ENCODE data around the gene PNP. TPM values are rescaled to one million over a fixed set of nuclear protein-coding genes. Genes with fewer than 3 reads are reported as not detected.

PNP gene
- total RNA-seq, 1 experiment from 2014 or later: 97.0 TPM

GRCh38 chr14:20438664-20439063 is 30.5 kb upstream of the PNP start:
- Histone ChIP-seq H3K27me3 (replicated peaks; ENCODE audit: insufficient read depth, low read depth, low read length, poor library complexity) (no peaks in the 10 kb centered on the region), H3K4me1 (ENCODE audit: insufficient read depth, low read length, poor library complexity, severe bottlenecking) (peaks cover 3% of the 10 kb centered on the region), H3K36me3 (ENCODE audit: insufficient read depth, low read length, poor library complexity, severe bottlenecking) (no peaks in the 10 kb centered on the region), H3K9me3 (ENCODE audit: low read depth, low read length, poor library complexity, severe bottlenecking) (no peaks in the 10 kb centered on the region), H3K4me3 (ENCODE audit: low read depth, low read length, poor library complexity, severe bottlenecking) (no peak overlapping the region), H3K27ac (ENCODE audit: low read depth, low read length, poor library complexity, severe bottlenecking) (no peak overlapping the region)
- intact Hi-C loops (cut with micrococcal nuclease; ENCODE audit: unreplicated experiment): no loop called here
- no TSS peak for BruUV-seq (replicated peaks)
- ChIA-PET CTCF (no interaction called here), POLR2A (ENCODE audit: low non-redundant PET) (no interaction called here)
- no peak for DNase-seq (ENCODE audit: low spot score)
- TF ChIP-seq, protein P1, sequence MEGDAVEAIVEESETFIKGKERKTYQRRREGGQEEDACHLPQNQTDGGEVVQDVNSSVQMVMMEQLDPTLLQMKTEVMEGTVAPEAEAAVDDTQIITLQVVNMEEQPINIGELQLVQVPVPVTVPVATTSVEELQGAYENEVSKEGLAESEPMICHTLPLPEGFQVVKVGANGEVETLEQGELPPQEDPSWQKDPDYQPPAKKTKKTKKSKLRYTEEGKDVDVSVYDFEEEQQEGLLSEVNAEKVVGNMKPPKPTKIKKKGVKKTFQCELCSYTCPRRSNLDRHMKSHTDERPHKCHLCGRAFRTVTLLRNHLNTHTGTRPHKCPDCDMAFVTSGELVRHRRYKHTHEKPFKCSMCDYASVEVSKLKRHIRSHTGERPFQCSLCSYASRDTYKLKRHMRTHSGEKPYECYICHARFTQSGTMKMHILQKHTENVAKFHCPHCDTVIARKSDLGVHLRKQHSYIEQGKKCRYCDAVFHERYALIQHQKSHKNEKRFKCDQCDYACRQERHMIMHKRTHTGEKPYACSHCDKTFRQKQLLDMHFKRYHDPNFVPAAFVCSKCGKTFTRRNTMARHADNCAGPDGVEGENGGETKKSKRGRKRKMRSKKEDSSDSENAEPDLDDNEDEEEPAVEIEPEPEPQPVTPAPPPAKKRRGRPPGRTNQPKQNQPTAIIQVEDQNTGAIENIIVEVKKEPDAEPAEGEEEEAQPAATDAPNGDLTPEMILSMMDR (conservative IDR thresholded peaks at IDR 0.05; ENCODE audit: low read depth, low read length): no peak
- no peak for TF ChIP-seq EZH2 (IDR thresholded peaks at IDR 0.05; ENCODE audit: borderline replicate concordance, low read depth, low read length, poor library complexity, severe bottlenecking)

DNA sequence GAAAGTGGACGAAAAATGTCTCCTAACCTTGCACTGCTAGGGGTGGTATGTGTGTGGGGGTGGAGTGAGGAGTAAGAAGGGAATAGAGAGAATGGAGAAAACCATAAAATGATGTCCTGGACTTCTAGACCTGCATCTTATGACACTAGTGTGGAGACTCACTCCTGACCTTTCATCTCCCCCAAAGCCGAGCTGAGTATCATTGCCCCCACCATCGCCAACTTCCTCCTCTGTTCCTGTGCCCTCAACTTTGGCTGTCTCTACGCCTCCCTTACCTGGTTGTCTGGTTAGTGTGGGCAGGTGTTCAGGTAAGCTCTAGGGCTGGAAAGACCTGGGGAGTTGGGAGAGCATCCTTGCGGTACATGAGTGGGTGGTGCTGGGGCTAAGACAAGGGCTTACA is 28.7 kb upstream of the PNP start:
- intact Hi-C loops (cut with micrococcal nuclease; ENCODE audit: unreplicated experiment): no loop called here
- Histone ChIP-seq H3K9me3 (ENCODE audit: low read depth, low read length, poor library complexity, severe bottlenecking) (no peaks in the 10 kb centered on the region), H3K27me3 (replicated peaks; ENCODE audit: insufficient read depth, low read depth, low read length, poor library complexity) (no peaks in the 10 kb centered on the region), H3K27ac (ENCODE audit: low read depth, low read length, poor library complexity, severe bottlenecking) (no peak overlapping the region), H3K4me3 (ENCODE audit: low read depth, low read length, poor library complexity, severe bottlenecking) (no peak overlapping the region), H3K36me3 (ENCODE audit: insufficient read depth, low read length, poor library complexity, severe bottlenecking) (peaks cover 2% of the 10 kb centered on the region), H3K4me1 (ENCODE audit: insufficient read depth, low read length, poor library complexity, severe bottlenecking) (peaks cover 3% of the 10 kb centered on the region)
- TF ChIP-seq, protein P1 (conservative IDR thresholded peaks at IDR 0.05; ENCODE audit: low read depth, low read length): no peak
- no peak for TF ChIP-seq EZH2 (IDR thresholded peaks at IDR 0.05; ENCODE audit: borderline replicate concordance, low read depth, low read length, poor library complexity, severe bottlenecking)
- BruUV-seq (replicated peaks): no TSS peak
- POLR2A ChIA-PET (ENCODE audit: low non-redundant PET): no interaction called here
- no peak for DNase-seq (ENCODE audit: low spot score)
- CTCF ChIA-PET: no interaction called here

GRCh38 chr14:20440882-20441281 is 28.3 kb upstream of the PNP start:
- Histone ChIP-seq H3K27me3 (replicated peaks; ENCODE audit: insufficient read depth, low read depth, low read length, poor library complexity) (no peaks in the 10 kb centered on the region), H3K4me3 (ENCODE audit: low read depth, low read length, poor library complexity, severe bottlenecking) (no peak overlapping the region), H3K27ac (ENCODE audit: low read depth, low read length, poor library complexity, severe bottlenecking) (no peak overlapping the region), H3K9me3 (ENCODE audit: low read depth, low read length, poor library complexity, severe bottlenecking) (no peaks in the 10 kb centered on the region), H3K36me3 (ENCODE audit: insufficient read depth, low read length, poor library complexity, severe bottlenecking) (peaks cover 7% of the 10 kb centered on the region), H3K4me1 (ENCODE audit: insufficient read depth, low read length, poor library complexity, severe bottlenecking) (peaks cover 3% of the 10 kb centered on the region)
- DNase-seq (ENCODE audit: low spot score): peak; percentile 44
- POLR2A ChIA-PET (ENCODE audit: low non-redundant PET): no interaction called here
- TF ChIP-seq EZH2 (IDR thresholded peaks at IDR 0.05; ENCODE audit: borderline replicate concordance, low read depth, low read length, poor library complexity, severe bottlenecking): no peak
- TF ChIP-seq, protein P1 (conservative IDR thresholded peaks at IDR 0.05; ENCODE audit: low read depth, low read length): no peak
- CTCF ChIA-PET: no interaction called here
- BruUV-seq (replicated peaks): no TSS peak
- intact Hi-C loops (cut with micrococcal nuclease; ENCODE audit: unreplicated experiment): no loop called here

Measured in A673 (cell line).